ENCODE measurements around the gene C2CD4D. TPM values are rescaled to one million over a fixed set of nuclear protein-coding genes. Genes with fewer than 3 reads are reported as not detected.

Gene C2CD4D
- total RNA-seq, 8 experiments from 2014 or later: 0.21 to 0.61 (median 0.23) TPM; not detected in 4

- no peak overlapping the region for H3K27ac ChIP-seq
- H3K4me1 ChIP-seq (replicated peaks in 1 of 2): peaks cover 0 to 4% of the 10 kb centered on the region in 2 donors
- 81 to 100% (median 93%) methylated on average over 2 of the region's 7 CpGs; no CpG with 5 or more reads in 7 of the 10 experiments for WGBS, 10 experiments
- H3K4me3 ChIP-seq: no peak overlapping the region
- no peak for ATAC-seq (replicated peaks in 6 of 8)
- in situ Hi-C loops (cut with MboI; ENCODE audit: low pct_unique_long_range_greater_than_20kb in 2 of 9, low sequenced_read_pairs in 9 of 9, unreplicated experiment in 9 of 9): no loop called here
Measured at GRCh38 chr1:151801846-151802245, 37.8 kb downstream of the C2CD4D start.

- Histone ChIP-seq H3K4me3 (no peak overlapping the region), H3K4me1 (replicated peaks in 1 of 2) (peaks cover 0 to 4% of the 10 kb centered on the region in 2 donors), H3K27ac (no peak overlapping the region)
- ATAC-seq (replicated peaks in 6 of 8): no peak
- 86 to 100% (median 87%) methylated on average over 6 to 9 of the region's 12 CpGs; no CpG with 5 or more reads in 7 of the 10 experiments for WGBS, 10 experiments
- in situ Hi-C loops (cut with MboI; ENCODE audit: low pct_unique_long_range_greater_than_20kb in 2 of 9, low sequenced_read_pairs in 9 of 9, unreplicated experiment in 9 of 9): no loop called here
Measured at GRCh38 chr1:151801310-151801820, 38.3 kb downstream of the C2CD4D start.

GRCh38 chr1:151800830-151801229 is 38.8 kb downstream of the C2CD4D start:
- in situ Hi-C loops (cut with MboI; ENCODE audit: low pct_unique_long_range_greater_than_20kb in 2 of 9, low sequenced_read_pairs in 9 of 9, unreplicated experiment in 9 of 9): no loop called here
- no peak for ATAC-seq (replicated peaks in 6 of 8)

GRCh38 chr1:151799179-151800022 is 40.2 kb downstream of the C2CD4D start:
- in situ Hi-C loops (cut with MboI; ENCODE audit: low pct_unique_long_range_greater_than_20kb in 2 of 9, low sequenced_read_pairs in 9 of 9, unreplicated experiment in 9 of 9): no loop called here
- WGBS, 10 experiments: 0 to 69% (median 30%) methylated on average over 1 to 7 of the region's 9 CpGs; no CpG with 5 or more reads in 2 of the 10 experiments
- ATAC-seq (replicated peaks in 6 of 8): peak; percentile 66 to 99 (median 98)
- no peak overlapping the region for H3K27ac ChIP-seq
- H3K4me1 ChIP-seq (replicated peaks in 1 of 2): peaks cover 0 to 4% of the 10 kb centered on the region in 2 donors
- peak overlapping the region in 2 of 5 donors; percentile 17 to 22 for H3K4me3 ChIP-seq

More at GRCh38 chr1:151800830-151801229, 38.8 kb downstream of the C2CD4D start:
- WGBS, 10 experiments: 8 to 100% (median 80%) methylated on average over 2 to 6 of the region's 8 CpGs; no CpG with 5 or more reads in 3 of the 10 experiments
- Histone ChIP-seq H3K4me1 (replicated peaks in 1 of 2) (peaks cover 0 to 4% of the 10 kb centered on the region in 2 donors), H3K27ac (no peak overlapping the region), H3K4me3 (no peak overlapping the region)

GRCh38 chr1:151798571-151798970 is 41.0 kb downstream of the C2CD4D start:
- in situ Hi-C loops (cut with MboI; ENCODE audit: low pct_unique_long_range_greater_than_20kb in 2 of 9, low sequenced_read_pairs in 9 of 9, unreplicated experiment in 9 of 9): no loop called here
- ATAC-seq (replicated peaks in 6 of 8): no peak
- Histone ChIP-seq H3K27ac (no peak overlapping the region), H3K4me3 (no peak overlapping the region), H3K4me1 (replicated peaks in 1 of 2) (peaks cover 0 to 4% of the 10 kb centered on the region in 2 donors)
- WGBS, 10 experiments: 0 to 100% (median 81%) methylated on average over 1 to 4 of the region's 5 CpGs; no CpG with 5 or more reads in 1 of the 10 experiments

GRCh38 chr1:151790940-151791651 is 48.5 kb downstream of the C2CD4D start:
- peak in 6 of 8 experiments; percentile 2 to 17 (median 2) for ATAC-seq (replicated peaks in 6 of 8)

GRCh38 chr1:151790071-151790939 is 49.3 kb downstream of the C2CD4D start, which contains the start of gene TDRKH:
Gene TDRKH (minus strand): TSS chr1:151790500. CDS start chr1:151783022, 7,478 bp downstream.
- Histone ChIP-seq H3K4me1 (replicated peaks in 1 of 2) (peaks cover 0 to 11% of the 10 kb centered on the region in 2 donors), H3K4me3 (peak within 1 kb of the TSS; percentile 62 to 86 (median 65)), H3K27ac (peak within 1 kb of the TSS; percentile 63 to 86)
- in situ Hi-C loops (cut with MboI; ENCODE audit: low pct_unique_long_range_greater_than_20kb in 2 of 9, low sequenced_read_pairs in 9 of 9, unreplicated experiment in 9 of 9): no loop called here
- peak; percentile 95 to 97 (median 96) for ATAC-seq (replicated peaks in 6 of 8)
- 0 to 3% (median 1%) methylated on average over 2 to 33 of the region's 58 CpGs; no CpG with 5 or more reads in 1 of the 10 experiments for WGBS, 10 experiments

More at GRCh38 chr1:151790940-151791651, 48.5 kb downstream of the C2CD4D start:
- in situ Hi-C loops (cut with MboI; ENCODE audit: low pct_unique_long_range_greater_than_20kb in 2 of 9, low sequenced_read_pairs in 9 of 9, unreplicated experiment in 9 of 9): no loop called here
- Histone ChIP-seq H3K27ac (peak overlapping the region; percentile 63 to 86), H3K4me1 (replicated peaks in 1 of 2) (peaks cover 0 to 11% of the 10 kb centered on the region in 2 donors), H3K4me3 (peak overlapping the region; percentile 48 to 86 (median 65))
- WGBS, 10 experiments: 0 to 9% (median 4%) methylated on average over 1 to 20 of the region's 52 CpGs; no CpG with 5 or more reads in 3 of the 10 experiments

Other genes with a start within 250 kb of the C2CD4D start
- 10 to 100 TPM; 13.9 to 38.7 (median 31.0) TPM for gene SNX27, start 227.8 kb downstream of the C2CD4D start, total RNA-seq
- gene CELF3, start 123.0 kb downstream of the C2CD4D start, total RNA-seq: 100 to 1,000 TPM in 1 of 8 experiments, 10 to 100 TPM in 4, under 1 TPM in 3; 0.09 to 108 (median 44.7) TPM
- 10 to 100 TPM in 2 of 8 experiments, 1 to 10 TPM in 4, not detected in 2; 1.1 to 20.8 (median 9.0) TPM for gene RIIAD1, start 118.3 kb downstream of the C2CD4D start, total RNA-seq
- 100 to 1,000 TPM in 1 of 8 experiments, 10 to 100 TPM in 7; 63.2 to 122 (median 72.8) TPM for gene MRPL9, start 76.3 kb downstream of the C2CD4D start, total RNA-seq
- gene TDRKH, start 49.3 kb downstream of the C2CD4D start, total RNA-seq: 10 to 100 TPM in 5 of 8 experiments, 1 to 10 TPM in 3; 1.1 to 38.3 (median 17.5) TPM
- gene LINGO4, start 34.4 kb downstream of the C2CD4D start, total RNA-seq: under 1 TPM in 6 of 8 experiments, not detected in 2; 0.05 to 0.57 (median 0.22) TPM
- gene RORC, start 8.0 kb downstream of the C2CD4D start, total RNA-seq: 1 to 10 TPM in 1 of 8 experiments, under 1 TPM in 6, not detected in 1; 0.05 to 1.0 (median 0.23) TPM
- gene THEM5, start 13.9 kb upstream of the C2CD4D start, total RNA-seq: 1 to 10 TPM in 1 of 8 experiments, not detected in 7; 1.8 TPM
- gene THEM4, start 69.7 kb upstream of the C2CD4D start, total RNA-seq: 10 to 100 TPM; 15.6 to 25.8 (median 21.8) TPM
- gene S100A10, start 154.0 kb upstream of the C2CD4D start, total RNA-seq: 100 to 1,000 TPM in 3 of 8 experiments, 10 to 100 TPM in 1, 1 to 10 TPM in 2, under 1 TPM in 2; 0.46 to 399 (median 22.8) TPM
- gene S100A11, start 197.2 kb upstream of the C2CD4D start, total RNA-seq: 100 to 1,000 TPM in 2 of 8 experiments, 10 to 100 TPM in 2, 1 to 10 TPM in 1, not detected in 3; 2.2 to 494 (median 45.8) TPM
- gene TCHHL1, start 249.2 kb upstream of the C2CD4D start, total RNA-seq: under 1 TPM in 4 of 8 experiments, not detected in 4; 0.13 to 0.43 (median 0.17) TPM

Data from motor neuron (in vitro differentiated cells).